ENCODE data around the gene EVI5.

Gene EVI5

DNA sequence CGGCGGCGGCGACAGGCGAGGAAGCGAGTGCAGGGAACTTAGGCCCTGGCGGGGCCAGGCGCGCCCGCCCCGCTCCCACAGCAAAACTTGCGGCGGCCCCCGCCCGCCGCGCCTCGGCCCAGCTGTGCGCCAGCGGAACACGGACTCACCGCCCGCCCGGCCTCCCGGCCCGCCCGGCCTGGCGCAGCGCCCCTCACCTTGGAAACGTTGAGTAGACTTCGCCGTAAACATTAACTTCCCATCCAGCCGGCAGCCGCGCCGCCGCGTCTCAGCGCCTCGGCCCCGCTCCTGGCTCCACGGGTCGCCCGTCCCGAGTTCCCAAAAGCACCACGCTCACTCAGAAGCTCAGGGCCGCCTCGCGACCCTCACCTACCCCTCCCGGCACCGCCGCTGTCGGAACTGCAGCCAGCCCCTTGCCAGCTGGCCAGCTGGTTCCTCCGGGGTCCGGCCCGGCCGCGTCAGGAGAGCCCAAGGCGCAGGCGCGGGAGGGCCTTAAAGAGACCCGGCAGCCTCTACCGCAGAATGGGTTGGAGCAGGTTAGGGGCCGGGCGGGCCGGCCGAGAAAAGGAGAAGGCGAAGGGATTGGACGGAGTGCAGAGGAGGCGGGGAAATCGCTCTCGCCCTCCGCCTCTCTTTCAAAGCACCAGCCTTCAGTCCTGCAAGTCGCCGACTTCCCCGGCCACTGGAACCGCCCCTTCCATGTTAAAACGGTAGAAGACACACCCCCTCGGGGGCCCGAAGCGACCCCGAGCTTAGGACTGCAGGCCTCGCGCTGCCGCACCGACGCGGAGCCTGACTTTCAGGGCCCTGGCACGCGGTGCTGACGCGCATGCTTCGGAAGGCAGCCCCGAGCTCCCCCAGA, at the start of gene EVI5:
EVI5 (minus strand) TSS at position 470 of the 862 bp plus-strand sequence. CDS start 48,562 bp downstream, outside the sequence.
- DNase-seq, result peak; percentile 54 to 88

DNA sequence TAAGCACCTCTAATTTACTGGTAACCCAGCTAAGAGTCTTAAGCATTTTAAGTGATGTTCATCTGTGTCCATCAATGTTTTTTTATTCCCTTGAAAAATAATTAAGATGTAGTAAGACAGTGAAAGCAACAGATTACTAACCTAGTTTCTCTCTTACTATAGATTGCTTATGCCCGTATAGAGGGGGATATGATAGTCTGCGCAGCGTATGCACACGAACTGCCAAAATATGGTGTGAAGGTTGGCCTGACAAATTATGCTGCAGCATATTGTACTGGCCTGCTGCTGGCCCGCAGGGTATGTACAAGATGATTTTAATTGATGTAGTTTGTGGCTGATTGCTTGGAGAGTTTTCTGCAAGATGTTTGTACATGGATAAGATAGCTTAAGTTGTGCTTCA, 49.7 kb upstream of the EVI5 start:
- no peak for DNase-seq

DNA sequence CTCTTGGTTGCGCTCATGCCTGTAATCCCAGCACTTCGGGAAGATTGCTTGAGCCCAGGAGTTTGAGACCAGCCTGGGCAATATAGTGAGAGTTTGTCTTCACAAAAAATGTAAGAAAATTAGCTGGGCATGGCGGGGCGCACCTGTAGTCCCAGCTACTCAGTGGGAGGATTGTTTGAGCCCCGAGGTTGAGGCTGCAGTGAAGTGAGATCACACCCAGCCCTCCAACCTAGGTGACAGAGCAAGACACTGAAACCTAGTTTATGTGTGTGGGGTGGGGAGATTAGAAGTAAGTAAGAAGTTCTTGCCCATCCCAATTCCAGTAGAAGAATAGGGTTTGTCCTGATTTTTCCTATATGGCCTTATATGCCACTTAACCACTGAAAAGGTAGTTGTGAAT, 48.9 kb upstream of the EVI5 start:
- DNase-seq, result peak in 1 of 2 donors; percentile 26

DNA sequence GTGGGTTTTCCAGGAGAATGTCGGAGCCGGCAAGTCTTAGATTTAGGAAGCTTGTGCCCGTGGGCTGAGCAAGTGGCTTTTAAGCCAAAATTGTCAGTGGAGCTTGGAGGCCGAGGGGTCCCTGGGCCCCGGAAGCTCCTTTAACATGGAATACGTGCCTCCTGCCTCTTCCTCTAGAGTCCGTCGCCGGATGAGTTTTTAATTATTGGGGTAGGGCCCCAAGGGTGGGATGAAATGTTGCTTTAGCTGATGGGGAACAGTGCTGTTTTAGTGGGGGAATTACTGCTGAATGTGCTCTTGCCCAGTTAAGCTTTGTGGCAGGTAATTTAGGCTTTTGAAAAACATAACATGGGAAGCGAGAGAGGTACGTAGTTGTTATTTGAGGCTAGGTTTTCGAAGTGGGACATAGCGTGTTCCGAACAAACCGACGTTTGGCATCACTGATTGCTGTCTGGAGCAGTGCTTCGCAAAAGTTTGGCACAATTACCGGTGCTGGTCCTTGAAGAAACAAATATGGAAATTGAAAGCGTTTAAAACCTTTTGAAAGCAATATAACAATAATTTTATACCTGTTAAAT, 47.7 kb upstream of the EVI5 start:
- DNase-seq, result peak in 1 of 2 donors; percentile 20

DNA sequence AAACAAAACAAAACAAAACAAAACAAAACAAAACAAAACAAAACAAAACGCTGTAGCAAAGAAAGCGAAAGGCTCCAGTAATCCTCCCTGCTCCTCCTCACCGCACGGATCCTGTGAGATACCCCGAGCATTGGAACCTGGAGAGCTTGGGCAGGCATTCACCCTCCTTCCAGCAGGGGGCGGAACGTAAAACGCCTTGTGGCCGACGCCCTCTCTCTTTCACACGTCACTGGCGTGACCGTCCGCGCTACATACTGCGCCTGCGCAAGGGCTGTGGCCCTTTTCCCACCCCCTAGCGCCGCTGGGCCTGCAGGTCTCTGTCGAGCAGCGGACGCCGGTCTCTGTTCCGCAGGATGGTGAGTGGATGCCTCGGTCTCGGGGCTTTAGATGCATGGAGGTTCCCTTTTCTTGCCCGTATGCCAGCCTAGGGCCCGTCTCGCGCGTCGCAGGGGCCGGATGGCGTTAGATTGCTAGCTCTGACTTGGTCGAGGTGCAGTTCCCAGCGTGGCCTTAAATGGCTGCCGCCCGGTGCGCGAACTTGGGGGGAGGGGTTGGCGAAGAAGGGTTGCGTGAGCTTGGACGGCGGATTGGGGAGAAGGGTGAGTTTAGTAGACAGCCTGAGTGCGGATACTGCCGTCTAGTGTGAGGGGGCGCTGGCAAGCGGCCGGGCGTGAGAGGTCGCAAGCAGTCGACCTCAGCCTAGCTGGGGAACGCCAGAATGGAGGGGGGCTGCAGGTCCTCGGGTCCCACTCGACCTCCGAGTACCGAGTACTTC, 47.0 kb upstream of the EVI5 start, which contains the start of gene RPL5:
RPL5 (plus strand) TSS at position 279 of the 775 bp plus-strand sequence; CDS start at position 354, 75 bp downstream.
- DNase-seq, result peak; percentile 97

DNA sequence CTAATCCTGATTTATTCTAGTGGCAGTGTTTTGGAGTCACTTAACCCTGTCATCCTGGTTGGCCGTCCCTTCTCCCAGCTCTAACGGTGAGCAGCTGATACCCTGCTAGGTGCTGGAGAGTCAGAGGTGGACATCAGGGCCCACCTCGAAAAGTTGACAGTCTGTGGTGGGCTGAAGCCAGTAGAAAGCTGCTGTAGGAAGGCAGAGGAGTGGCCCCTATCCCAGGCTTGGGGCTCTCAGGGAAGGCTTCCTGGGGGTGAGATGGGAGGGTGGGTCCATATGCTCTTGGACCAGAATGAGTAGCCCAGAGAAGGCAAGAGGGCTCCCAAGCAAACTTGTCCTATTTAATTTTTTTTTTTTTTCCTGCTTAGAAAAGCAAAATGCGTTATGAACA, 46.5 kb upstream of the EVI5 start:
- DNase-seq, result no peak

DNA sequence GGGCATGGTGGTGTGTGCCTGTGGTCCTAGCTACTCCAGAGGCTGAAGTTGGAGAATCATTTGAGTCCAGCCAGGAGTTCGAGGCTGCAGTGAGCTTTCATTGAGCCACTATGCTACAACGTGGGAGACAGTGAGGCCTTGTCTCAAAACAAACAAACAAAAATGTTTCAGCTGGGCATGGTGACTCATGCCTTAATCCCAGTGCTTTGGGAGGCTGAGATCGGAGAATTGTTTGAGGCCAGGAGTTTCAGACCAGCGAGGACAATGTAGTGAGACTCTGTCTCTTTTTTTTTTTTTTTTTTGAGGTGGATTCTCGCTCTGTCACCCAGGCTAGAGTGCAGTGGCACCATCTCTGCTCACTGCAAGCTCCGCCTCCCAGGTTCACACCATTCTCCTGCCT, 41.9 kb upstream of the EVI5 start:
- DNase-seq, result no peak

DNA sequence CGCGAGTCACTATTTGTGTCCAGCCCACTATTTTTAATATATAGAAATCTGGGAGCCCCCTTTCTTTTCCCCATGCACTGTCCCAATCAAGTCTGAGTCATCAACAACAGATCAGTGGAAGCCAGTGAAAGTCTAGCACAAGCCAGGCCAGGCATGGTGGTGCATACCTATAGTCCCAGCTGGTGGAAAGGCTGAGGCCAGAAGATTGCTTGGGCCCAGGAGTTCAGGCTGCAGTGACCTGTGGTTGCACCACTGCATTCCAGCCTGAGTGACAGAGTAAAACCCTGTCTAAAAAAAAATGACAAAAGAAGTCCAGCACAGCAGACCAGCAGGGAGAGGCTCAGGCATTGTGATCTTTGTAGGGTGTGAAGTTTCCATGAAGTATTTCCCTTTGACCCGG, 38.0 kb upstream of the EVI5 start:
- DNase-seq, result no peak

DNA sequence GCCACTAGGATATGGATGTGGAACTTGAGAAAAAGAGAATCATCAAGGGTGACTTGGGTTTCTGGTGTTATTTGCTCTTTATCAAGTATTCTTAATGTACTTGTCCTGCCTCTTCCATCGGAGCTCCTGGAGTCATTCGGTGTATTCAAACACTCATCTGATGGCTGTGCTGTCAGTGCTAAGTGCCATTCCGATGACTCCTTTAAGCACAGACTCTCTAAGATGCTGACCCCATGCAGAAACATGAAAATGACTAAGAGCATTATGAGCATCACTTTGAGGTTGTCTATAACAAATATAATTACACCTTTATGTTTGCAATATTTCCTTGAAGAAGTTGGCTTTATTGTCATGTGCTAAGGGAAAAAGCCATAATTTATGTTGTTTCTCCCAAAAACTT, 35.6 kb upstream of the EVI5 start:
- DNase-seq, result no peak

DNA sequence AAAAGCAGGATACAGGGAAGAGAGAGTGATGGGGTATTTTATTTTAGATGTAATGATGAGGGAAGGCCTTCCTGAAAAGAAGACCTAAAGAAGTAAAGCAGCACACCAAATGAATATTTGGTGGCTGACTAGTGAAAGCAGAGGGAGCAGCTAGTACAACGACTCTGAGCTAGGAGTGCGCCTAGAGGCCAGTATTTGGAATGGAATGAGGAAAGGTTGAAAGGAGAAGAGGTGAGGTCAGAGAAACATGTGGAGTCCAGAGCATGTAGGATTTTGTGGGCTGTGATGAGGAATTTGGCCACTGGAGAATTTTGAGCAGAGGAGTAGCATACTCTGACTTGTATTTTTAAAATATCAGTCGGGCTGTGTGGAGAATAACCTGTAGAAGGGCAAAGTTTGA, 35.1 kb upstream of the EVI5 start:
- no peak for DNase-seq

DNA sequence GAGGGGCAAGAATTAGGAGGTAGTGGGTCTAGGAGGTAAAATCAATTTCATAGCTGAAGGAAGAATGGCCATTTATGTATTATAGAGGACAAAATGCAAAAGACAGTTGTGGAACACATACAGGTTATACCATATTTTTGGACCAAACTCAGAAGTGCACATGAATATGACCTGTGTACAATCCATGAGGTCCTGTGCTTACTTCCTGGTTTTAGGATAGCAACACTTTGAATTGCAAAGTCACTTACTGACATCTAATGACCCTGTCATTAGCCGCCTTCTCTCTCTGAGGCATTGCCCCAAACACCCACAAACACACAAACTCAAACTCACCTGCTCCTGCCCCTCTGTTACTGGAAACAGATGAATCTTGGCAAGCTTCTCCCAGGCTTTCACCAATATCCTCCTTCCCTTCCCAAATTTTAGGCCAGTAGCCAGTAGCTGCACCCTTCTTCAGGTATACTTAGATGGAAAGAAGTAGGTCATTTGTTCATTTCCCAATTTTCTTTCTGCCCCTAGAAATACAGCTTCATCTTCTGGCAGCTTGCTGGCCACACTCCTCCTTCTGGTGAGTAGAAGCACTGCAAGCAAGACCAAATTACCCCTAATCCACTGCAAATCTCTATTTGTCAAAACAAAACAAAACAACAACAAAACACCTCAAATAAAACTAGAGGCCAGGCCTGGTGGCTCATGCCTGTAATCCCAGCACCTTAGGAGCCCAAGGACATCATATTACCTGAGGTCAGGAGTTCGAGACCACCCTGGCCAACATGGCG, 33.3 kb upstream of the EVI5 start:
- peak; percentile 32 to 38 for DNase-seq

DNA sequence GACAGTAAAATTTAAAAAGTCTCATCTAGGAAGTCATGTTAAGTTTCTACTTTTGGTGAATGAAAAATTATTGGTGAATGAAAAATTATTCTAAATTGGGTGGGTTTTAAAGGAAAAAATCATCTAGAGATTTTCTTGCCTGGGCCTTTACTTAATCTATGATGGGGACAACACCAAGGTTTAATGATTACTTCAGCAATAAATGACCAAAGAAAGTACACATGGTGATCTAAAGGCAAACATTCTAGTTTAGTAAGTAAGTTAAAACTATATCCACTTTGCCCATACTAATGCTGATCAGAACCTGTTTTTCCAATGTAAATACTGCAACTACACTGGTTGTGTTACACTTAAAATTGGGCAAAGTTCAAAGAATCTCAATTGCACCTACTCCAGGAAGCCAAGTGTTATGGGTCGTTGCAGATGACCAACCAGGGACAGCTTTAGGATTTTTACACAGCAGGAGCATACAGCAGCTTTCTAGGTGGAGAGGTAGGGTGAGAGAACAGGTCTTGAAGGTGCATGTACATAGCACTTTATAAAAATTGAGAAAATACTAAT, 32.3 kb upstream of the EVI5 start:
- no peak for DNase-seq

DNA sequence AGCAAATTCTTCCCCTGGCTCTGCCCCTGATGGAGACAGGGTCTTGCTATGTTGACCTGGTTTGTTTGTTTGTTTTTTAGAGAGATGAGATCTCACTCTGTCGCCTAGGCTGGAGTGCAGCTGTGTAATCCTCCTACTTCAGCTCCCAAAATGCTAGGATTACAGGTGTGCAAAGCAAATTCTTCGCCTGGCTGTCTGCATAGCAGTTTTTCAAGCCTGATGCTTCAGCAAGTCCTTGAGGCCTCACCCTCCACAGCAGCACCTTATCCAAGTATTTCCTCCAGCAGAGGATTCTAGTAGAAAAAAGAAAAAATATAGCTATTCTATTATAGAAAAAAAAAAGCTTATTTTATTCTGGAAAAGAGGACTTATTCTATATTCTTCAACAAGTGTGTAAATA, 31.8 kb upstream of the EVI5 start:
- no peak for DNase-seq

DNA sequence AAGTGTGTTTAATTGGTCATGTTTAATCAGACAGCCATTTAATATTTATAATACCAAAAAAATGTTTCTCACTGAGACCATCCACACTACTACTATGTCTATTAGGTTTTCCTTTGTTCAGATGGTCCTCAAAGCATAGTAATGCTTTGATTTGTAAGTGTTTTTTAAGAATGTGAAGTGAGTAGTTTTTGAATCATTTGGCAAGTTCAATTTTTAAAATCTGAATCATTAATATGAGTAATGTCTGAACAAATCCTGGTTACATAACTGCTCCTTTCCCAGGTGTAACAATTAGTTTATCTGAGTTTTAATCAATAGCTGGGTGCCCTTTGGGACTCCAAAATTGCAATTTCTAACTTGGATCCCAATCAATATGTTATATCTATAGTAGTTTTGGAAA, 23.5 kb upstream of the EVI5 start:
- DNase-seq, result no peak

DNA sequence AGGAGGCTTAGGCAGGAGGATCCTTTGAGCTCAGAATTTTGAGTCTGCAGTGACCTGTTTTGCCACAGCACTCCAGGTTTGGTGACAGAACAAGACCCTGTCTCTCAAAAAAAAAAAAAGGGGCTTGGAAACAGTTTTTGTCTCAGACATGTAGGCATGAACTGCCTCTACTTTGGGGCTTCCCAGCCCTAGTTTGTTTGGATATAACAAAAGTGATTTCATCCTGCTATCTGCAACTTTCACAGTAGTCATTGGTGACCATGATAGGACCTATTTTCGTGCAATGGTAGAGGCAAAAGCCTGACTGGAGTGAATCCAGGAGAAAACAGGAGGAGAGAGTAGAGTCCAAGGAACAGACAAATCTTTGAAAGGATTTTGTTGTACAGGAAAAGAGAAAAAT, 20.3 kb upstream of the EVI5 start:
- DNase-seq, result no peak

DNA sequence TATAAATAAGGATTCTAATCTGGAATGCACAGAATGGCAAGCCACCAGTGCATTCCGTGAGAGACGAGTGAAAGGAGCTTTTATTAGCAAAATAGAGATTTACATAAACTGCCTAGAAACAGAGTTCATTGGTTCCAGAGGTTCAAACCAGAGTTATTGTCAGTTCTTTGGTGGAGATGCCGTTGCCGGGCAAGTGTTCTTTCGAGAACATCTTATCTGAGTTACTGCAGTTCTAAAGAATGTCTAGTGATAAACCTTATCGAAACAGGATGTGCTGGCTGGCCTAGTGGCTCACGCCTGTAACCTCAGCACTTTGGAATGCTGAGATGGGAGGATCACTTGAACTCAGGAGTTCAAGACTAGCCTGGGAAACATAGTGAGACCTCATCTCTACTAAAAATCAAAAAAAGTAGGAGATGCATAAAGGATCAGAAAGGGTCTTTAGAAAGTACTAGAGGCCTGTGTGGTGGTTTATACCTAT, 19.9 kb upstream of the EVI5 start:
- DNase-seq, result peak; percentile 8 to 15

DNA sequence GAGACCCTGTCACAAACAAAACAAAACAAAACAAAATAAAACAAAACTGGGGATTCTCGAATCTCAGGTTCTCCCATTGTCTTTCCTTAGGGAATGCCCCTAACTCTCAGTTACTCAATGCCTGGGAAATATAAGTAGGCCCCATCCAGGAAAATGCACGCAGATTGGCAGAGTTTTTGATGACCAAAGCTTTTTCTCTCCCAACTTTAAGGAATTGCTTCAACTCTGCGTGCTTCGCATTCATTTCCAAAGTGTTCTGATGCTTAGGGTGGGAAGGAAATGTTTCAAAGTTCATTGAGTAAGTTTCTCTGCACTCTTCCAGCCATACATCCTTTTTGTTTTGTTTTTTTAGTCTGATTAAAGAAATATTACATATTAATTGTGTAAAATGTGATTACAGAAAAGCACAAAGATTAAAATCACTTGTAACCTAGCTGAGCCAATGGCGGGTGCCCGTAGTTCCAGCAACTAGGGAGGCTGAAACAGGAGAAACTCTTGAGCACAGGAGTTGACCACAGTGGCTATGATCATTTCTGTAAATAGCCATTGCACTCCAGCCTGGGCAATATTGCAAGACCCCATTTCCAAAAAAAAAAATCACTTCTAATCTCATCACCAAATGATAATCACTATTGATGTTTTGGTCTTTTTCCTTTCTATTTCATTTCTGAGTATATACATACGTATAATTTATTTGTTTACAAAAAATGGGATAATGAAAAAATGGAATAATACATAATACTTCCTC, 18.4 kb upstream of the EVI5 start:
- DNase-seq, result no peak

DNA sequence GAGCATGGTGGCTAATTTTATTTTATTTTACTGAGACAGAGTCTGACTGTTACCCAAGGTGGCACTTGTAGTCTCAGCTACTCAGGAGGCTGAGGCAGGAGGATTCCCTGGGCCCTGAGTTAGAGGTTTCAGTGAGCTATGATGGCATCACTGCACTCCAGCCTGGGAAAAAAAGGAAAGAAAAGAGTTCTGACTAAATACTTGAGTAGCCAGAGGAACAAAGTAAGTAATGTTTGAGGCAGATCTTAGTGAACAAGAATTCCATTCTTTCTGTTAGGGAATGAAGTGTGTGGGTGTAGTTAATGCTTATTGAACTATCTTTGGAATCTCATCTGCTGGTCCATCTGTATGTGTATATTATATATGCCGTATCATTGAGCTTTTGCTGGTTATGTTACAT, 13.1 kb upstream of the EVI5 start:
- no peak for DNase-seq

DNA sequence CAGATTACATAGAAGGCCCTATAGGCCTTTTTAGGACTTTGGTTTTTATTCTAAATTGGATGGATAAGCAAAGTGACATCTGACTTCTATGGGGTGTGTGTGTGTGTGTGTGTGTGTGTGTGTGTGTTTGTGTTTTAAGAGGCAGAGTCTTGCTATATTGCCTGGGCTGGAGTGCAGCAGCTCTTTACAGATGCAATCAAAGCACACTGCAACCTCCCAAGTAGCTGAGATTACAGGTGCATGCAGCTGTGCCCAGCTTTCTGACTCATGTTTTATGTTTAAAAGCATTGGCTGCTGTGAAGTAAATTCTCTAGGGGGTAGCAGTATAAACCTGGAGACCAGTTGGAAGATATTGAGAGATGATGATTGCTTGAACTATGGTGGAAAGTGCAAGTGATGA, 12.4 kb upstream of the EVI5 start:
- no peak for DNase-seq

DNA sequence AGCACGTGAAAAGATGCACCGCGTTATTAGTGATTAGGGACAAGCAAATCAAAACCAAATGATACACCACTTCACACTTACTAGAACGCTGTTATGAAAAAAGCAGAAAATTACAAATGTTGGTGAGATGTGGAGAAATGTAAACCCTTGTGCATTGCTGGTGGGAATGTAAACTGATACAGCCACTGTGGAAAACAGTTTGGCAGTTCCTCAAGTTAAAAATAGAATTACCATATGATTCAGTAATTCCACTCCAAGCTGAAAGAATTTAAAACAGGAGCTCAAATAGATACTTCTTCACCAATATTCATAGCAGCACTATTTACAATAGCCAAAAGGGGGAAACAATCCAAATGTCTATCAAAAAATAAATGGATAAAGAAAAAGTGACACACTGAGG, 10.3 kb upstream of the EVI5 start:
- DNase-seq, result no peak

DNA sequence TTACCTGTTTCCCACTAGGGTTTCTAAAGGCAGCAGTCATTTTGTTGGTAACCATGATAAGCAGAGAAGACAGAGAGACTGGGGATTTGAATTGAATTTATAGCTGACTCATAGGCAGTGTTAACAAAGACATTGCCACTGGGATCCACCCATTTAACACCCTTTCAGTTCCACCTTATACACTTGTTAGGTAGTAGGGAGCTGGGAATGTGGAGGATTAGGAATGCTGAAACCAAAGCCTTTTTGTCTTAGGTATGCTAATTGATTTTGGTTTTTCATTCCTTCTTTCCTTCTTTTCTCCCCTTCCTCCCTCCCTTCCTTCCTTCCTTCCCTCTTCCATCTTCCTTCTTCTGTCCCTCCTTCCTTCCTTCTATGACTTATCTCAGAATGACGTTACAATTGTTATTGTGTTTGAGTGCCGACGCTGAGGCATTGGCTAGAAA, 7.5 kb upstream of the EVI5 start:
- DNase-seq, result no peak

Measured in CD4-positive, alpha-beta T cell treated with Interleukin-1 beta for 1 hour (primary cell).